GM23338 (cell line): Measurements from ENCODE around the gene DHRS12. TPM values are rescaled to one million over a fixed set of nuclear protein-coding genes. Genes with fewer than 3 reads are reported as not detected.

ENCODE experiments used
- ATAC-seq: fragments of 200-7000 bp; cut with Tn5 transposase; 3 replicates; pipeline ENCODE4 v1.9.1; 2020
- DNase-seq: peaks from one replicate; pipeline ENCODE4 v3.0.0-alpha.2; 2015; ENCODE audit warnings: low spot score
- H2AFZ ChIP-seq: fragments of 200-600 bp; sonication (generic); 2 replicates; pipeline ENCODE4 v1.8.0; 2016; ENCODE audit warnings: antibody characterized with exemption, mild to moderate bottlenecking, moderate library complexity
- H3F3A ChIP-seq: fragments of 200-600 bp; sonication (generic); replicated peaks from 2 replicates; pipeline ENCODE4 v1.8.0; 2017; ENCODE audit warnings: antibody characterized with exemption, mixed run types, low read depth
- H3K27ac ChIP-seq: fragments of 200-600 bp; sonication (generic); 2 replicates; pipeline ENCODE4 v1.6.1; 2016; ENCODE audit warnings: low read depth
- H3K27me3 ChIP-seq: fragments of 200-600 bp; sonication (generic); 2 replicates; pipeline ENCODE4 v1.8.0; 2016; ENCODE audit warnings: mild to moderate bottlenecking, mixed run types, moderate library complexity; ENCODE audit not compliant: insufficient read depth
- H3K36me3 ChIP-seq: fragments of 200-600 bp; sonication (generic); 2 replicates; pipeline ENCODE4 v1.8.0; 2016; ENCODE audit warnings: mild to moderate bottlenecking; ENCODE audit not compliant: insufficient read depth
- H3K4me1 ChIP-seq: fragments of 200-600 bp; sonication (generic); 2 replicates; pipeline ENCODE4 v1.8.0; 2016; ENCODE audit warnings: mild to moderate bottlenecking, moderate library complexity; ENCODE audit not compliant: insufficient read depth
- H3K4me2 ChIP-seq: fragments of 200-600 bp; sonication (generic); 2 replicates; pipeline ENCODE4 v1.7.1; 2017; ENCODE audit warnings: mixed run types
- H3K4me3 ChIP-seq: fragments of 200-600 bp; sonication (generic); 2 replicates; pipeline ENCODE4 v1.6.1; 2016; ENCODE audit warnings: mixed run types
- H3K79me2 ChIP-seq: fragments of 200-600 bp; sonication (generic); replicated peaks from 2 replicates; pipeline ENCODE4 v1.8.0; 2017; ENCODE audit warnings: mild to moderate bottlenecking; ENCODE audit not compliant: insufficient read depth
- H3K9me2 ChIP-seq: fragments of 200-600 bp; sonication (generic); 2 replicates; pipeline ENCODE4 v1.8.0; 2017; ENCODE audit not compliant: insufficient read depth
- H4K20me1 ChIP-seq: fragments of 200-600 bp; sonication (generic); replicated peaks from 2 replicates; pipeline ENCODE4 v1.8.0; 2017; ENCODE audit warnings: mild to moderate bottlenecking; ENCODE audit not compliant: insufficient read depth
- H3K27ac Mint-ChIP-seq: 2 replicates; pipeline ENCODE4 v1.8.0; 2020; ENCODE audit warnings: inconsistent platforms, mild to moderate bottlenecking, moderate library complexity, mixed read lengths
- H3K27me3 Mint-ChIP-seq: 3 replicates; pipeline ENCODE4 v1.8.0; 2022; ENCODE audit warnings: low read depth, mild to moderate bottlenecking, moderate library complexity, mixed read lengths, inconsistent platforms; ENCODE audit not compliant: insufficient read depth, poor library complexity
- H3K36me3 Mint-ChIP-seq: 3 replicates; pipeline ENCODE4 v1.8.0; 2021; ENCODE audit warnings: low read depth, mild to moderate bottlenecking, inconsistent platforms, moderate library complexity, mixed read lengths
- H3K4me1 Mint-ChIP-seq: 3 replicates; pipeline ENCODE4 v1.8.0; 2020; ENCODE audit warnings: mild to moderate bottlenecking, inconsistent platforms, mixed read lengths
- H3K4me3 Mint-ChIP-seq: 3 replicates; pipeline ENCODE4 v1.8.0; 2021; ENCODE audit warnings: moderate library complexity, mild to moderate bottlenecking, inconsistent platforms, mixed read lengths
- H3K9me3 Mint-ChIP-seq: 3 replicates; pipeline ENCODE4 v1.8.0; 2020; ENCODE audit warnings: moderate library complexity, mild to moderate bottlenecking, inconsistent platforms, mixed read lengths
- CREB1 ChIP-seq: fragments of 250-450 bp; sonication (Bioruptor Pico); IDR thresholded peaks from 2 replicates; pipeline ENCODE4 v1.5.0; 2020; ENCODE audit warnings: low read depth, mild to moderate bottlenecking, moderate library complexity
- EZH2 ChIP-seq: fragments of 200-600 bp; sonication (generic); IDR thresholded peaks from one replicate; pipeline ENCODE4 v1.8.0; 2017; ENCODE audit warnings: antibody characterized with exemption, mild to moderate bottlenecking, low read depth; ENCODE audit not compliant: unreplicated experiment
- EZH2phosphoT487 ChIP-seq: fragments of 200-600 bp; sonication (generic); IDR thresholded peaks from one replicate; pipeline ENCODE4 v1.8.1; 2018; ENCODE audit warnings: antibody characterized with exemption; ENCODE audit not compliant: unreplicated experiment
- JUNB ChIP-seq: IDR thresholded peaks from one replicate; pipeline ENCODE4 v1.6.1; 2016; ENCODE audit warnings: antibody characterized with exemption; ENCODE audit not compliant: unreplicated experiment
- NANOG ChIP-seq: IDR thresholded peaks from 2 replicates; pipeline ENCODE4 v1.6.1; 2016; ENCODE audit warnings: antibody characterized with exemption, borderline replicate concordance
- POLR2AphosphoS5 ChIP-seq: IDR thresholded peaks from 2 replicates; pipeline ENCODE4 v1.6.1; 2016; ENCODE audit warnings: antibody characterized with exemption, low read depth
- STAT1 ChIP-seq: IDR thresholded peaks from one replicate; pipeline ENCODE4 v1.6.1; 2016; ENCODE audit warnings: antibody characterized with exemption; ENCODE audit not compliant: unreplicated experiment
- ZNF114 ChIP-seq: fragments of 250-450 bp; sonication (Bioruptor Pico); IDR thresholded peaks from 2 replicates; pipeline ENCODE4 v1.5.0; 2020; ENCODE audit warnings: mild to moderate bottlenecking, moderate library complexity
- ZNF331 ChIP-seq: fragments of 250-450 bp; sonication (Bioruptor Pico); IDR thresholded peaks from 2 replicates; pipeline ENCODE4 v1.5.0; 2020; ENCODE audit warnings: low read depth, mild to moderate bottlenecking, moderate library complexity
- polyA plus RNA-seq: library from polyadenylated mRNA; unstranded; fragments of >200 nt; fragmentation: Nextera tagmentation; extraction: Ambion mirVana; gene quantifications from 2 replicates; pipeline ENCODE4 v1.2.1, GENCODE V29; 2016
- total RNA-seq: library from RNA; depleted of rRNA; stranded (reverse); fragments of >200 nt; shearing (Covaris generic); gene quantifications from 2 replicates; pipeline ENCODE4 v1.2.3, GENCODE V29; 2014
- TF ChIP-seq, protein P1 (sequence below), 2 experiments: fragments of 200-600 bp in 1 of 2; sonication (generic) in 1 of 2; conservative IDR thresholded peaks; 2 replicates each; pipeline versions ENCODE4 v1.5.1 to v1.6.1; 2016 to 2017; ENCODE audit warnings: antibody characterized with exemption in 2 of 2, low read depth in 2 of 2, mild to moderate bottlenecking in 2 of 2, moderate library complexity in 1 of 2
- TF ChIP-seq, protein P2 (sequence below): fragments of 250-450 bp; sonication (Bioruptor Pico); IDR thresholded peaks from 2 replicates; pipeline ENCODE4 v1.5.0; 2020; ENCODE audit warnings: mild to moderate bottlenecking, moderate library complexity
- TF ChIP-seq, protein P3 (sequence below): IDR thresholded peaks from 2 replicates; pipeline ENCODE4 v1.6.1; 2016; ENCODE audit warnings: antibody characterized with exemption
- TF ChIP-seq, protein P4 (sequence below): IDR thresholded peaks from one replicate; pipeline ENCODE4 v1.6.1; 2018; ENCODE audit warnings: antibody characterized with exemption; ENCODE audit not compliant: unreplicated experiment

Gene DHRS12
- total and polyA plus RNA-seq, 2 experiments from 2014 or later, result 4.6 to 12.2 TPM

DNA sequence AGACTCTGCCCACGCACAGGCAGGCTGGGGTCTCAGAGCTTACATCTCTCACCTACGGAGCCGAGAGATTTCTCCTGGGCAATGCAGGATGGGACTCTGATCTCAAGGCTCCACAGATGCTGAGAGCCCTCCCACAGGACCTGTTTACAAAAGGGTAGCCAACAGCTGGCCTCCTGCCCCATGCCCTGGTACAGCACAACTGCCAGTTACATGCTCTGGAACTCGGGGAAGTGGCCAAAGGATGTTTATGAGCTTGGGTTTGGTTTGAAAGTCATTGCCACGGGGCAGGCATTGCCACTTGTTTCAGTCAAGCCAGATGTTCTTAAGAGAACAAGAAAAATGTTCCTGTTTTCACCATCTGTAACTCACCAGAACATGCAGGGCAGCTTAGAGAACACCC is 3.5 kb downstream of the DHRS12 start:
- Histone ChIP-seq H3K79me2 (0 out of 2 replicates have a peak, but pooled peaks cover 4% of the 10 kb centered on the region), H3K4me3 (no peak overlapping the region), H3K27ac (no peak overlapping the region), H3K4me2 (no peak overlapping the region), H3F3A (peaks cover 9% of the 10 kb centered on the region; the same call in 1 of the 2 replicates), H3K36me3 (no peaks in the 10 kb centered on the region), H3K9me2 (no peaks in the 10 kb centered on the region), H3K4me1 (peaks cover 52% of the 10 kb centered on the region), H2AFZ (no peak overlapping the region), H3K27me3 (no peaks in the 10 kb centered on the region), H4K20me1 (no peaks in the 10 kb centered on the region)
- Mint-ChIP-seq H3K4me3 (no peak overlapping the region), H3K36me3 (no peaks in the 10 kb centered on the region; the same call in 2 of the 3 replicates), H3K27me3 (peaks cover 12% of the 10 kb centered on the region), H3K4me1 (peaks cover 70% of the 10 kb centered on the region), H3K27ac (no peak overlapping the region), H3K9me3 (no peaks in the 10 kb centered on the region)
- no peak for TF ChIP-seq CREB1
- TF ChIP-seq EZH2phosphoT487, result no peak
- TF ChIP-seq, protein P1, sequence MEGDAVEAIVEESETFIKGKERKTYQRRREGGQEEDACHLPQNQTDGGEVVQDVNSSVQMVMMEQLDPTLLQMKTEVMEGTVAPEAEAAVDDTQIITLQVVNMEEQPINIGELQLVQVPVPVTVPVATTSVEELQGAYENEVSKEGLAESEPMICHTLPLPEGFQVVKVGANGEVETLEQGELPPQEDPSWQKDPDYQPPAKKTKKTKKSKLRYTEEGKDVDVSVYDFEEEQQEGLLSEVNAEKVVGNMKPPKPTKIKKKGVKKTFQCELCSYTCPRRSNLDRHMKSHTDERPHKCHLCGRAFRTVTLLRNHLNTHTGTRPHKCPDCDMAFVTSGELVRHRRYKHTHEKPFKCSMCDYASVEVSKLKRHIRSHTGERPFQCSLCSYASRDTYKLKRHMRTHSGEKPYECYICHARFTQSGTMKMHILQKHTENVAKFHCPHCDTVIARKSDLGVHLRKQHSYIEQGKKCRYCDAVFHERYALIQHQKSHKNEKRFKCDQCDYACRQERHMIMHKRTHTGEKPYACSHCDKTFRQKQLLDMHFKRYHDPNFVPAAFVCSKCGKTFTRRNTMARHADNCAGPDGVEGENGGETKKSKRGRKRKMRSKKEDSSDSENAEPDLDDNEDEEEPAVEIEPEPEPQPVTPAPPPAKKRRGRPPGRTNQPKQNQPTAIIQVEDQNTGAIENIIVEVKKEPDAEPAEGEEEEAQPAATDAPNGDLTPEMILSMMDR (conservative IDR thresholded peaks at IDR 0.05; ENCODE audit: low read depth in 2 of 2), result no peak
- TF ChIP-seq ZNF114 (CRISPR knock-in tag), result no peak
- no peak for TF ChIP-seq POLR2AphosphoS5
- TF ChIP-seq STAT1, result no peak
- TF ChIP-seq, protein P2, sequence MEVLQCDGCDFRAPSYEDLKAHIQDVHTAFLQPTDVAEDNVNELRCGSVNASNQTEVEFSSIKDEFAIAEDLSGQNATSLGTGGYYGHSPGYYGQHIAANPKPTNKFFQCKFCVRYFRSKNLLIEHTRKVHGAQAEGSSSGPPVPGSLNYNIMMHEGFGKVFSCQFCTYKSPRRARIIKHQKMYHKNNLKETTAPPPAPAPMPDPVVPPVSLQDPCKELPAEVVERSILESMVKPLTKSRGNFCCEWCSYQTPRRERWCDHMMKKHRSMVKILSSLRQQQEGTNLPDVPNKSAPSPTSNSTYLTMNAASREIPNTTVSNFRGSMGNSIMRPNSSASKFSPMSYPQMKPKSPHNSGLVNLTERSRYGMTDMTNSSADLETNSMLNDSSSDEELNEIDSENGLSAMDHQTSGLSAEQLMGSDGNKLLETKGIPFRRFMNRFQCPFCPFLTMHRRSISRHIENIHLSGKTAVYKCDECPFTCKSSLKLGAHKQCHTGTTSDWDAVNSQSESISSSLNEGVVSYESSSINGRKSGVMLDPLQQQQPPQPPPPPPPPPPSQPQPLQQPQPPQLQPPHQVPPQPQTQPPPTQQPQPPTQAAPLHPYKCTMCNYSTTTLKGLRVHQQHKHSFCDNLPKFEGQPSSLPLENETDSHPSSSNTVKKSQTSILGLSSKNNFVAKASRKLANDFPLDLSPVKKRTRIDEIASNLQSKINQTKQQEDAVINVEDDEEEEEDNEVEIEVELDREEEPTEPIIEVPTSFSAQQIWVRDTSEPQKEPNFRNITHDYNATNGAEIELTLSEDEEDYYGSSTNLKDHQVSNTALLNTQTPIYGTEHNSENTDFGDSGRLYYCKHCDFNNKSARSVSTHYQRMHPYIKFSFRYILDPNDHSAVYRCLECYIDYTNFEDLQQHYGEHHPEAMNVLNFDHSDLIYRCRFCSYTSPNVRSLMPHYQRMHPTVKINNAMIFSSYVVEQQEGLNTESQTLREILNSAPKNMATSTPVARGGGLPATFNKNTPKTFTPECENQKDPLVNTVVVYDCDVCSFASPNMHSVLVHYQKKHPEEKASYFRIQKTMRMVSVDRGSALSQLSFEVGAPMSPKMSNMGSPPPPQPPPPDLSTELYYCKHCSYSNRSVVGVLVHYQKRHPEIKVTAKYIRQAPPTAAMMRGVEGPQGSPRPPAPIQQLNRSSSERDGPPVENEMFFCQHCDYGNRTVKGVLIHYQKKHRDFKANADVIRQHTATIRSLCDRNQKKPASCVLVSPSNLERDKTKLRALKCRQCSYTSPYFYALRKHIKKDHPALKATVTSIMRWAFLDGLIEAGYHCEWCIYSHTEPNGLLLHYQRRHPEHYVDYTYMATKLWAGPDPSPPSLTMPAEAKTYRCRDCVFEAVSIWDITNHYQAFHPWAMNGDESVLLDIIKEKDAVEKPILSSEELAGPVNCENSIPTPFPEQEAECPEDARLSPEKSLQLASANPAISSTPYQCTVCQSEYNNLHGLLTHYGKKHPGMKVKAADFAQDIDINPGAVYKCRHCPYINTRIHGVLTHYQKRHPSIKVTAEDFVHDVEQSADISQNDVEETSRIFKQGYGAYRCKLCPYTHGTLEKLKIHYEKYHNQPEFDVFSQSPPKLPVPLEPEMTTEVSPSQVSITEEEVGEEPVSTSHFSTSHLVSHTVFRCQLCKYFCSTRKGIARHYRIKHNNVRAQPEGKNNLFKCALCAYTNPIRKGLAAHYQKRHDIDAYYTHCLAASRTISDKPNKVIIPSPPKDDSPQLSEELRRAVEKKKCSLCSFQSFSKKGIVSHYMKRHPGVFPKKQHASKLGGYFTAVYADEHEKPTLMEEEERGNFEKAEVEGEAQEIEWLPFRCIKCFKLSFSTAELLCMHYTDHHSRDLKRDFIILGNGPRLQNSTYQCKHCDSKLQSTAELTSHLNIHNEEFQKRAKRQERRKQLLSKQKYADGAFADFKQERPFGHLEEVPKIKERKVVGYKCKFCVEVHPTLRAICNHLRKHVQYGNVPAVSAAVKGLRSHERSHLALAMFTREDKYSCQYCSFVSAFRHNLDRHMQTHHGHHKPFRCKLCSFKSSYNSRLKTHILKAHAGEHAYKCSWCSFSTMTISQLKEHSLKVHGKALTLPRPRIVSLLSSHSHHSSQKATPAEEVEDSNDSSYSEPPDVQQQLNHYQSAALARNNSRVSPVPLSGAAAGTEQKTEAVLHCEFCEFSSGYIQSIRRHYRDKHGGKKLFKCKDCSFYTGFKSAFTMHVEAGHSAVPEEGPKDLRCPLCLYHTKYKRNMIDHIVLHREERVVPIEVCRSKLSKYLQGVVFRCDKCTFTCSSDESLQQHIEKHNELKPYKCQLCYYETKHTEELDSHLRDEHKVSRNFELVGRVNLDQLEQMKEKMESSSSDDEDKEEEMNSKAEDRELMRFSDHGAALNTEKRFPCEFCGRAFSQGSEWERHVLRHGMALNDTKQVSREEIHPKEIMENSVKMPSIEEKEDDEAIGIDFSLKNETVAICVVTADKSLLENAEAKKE (CRISPR knock-in tag), result no peak
- no peak for TF ChIP-seq NANOG
- no peak for TF ChIP-seq EZH2
- TF ChIP-seq, protein P3, sequence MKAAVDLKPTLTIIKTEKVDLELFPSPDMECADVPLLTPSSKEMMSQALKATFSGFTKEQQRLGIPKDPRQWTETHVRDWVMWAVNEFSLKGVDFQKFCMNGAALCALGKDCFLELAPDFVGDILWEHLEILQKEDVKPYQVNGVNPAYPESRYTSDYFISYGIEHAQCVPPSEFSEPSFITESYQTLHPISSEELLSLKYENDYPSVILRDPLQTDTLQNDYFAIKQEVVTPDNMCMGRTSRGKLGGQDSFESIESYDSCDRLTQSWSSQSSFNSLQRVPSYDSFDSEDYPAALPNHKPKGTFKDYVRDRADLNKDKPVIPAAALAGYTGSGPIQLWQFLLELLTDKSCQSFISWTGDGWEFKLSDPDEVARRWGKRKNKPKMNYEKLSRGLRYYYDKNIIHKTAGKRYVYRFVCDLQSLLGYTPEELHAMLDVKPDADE, result no peak
- TF ChIP-seq, protein P4, sequence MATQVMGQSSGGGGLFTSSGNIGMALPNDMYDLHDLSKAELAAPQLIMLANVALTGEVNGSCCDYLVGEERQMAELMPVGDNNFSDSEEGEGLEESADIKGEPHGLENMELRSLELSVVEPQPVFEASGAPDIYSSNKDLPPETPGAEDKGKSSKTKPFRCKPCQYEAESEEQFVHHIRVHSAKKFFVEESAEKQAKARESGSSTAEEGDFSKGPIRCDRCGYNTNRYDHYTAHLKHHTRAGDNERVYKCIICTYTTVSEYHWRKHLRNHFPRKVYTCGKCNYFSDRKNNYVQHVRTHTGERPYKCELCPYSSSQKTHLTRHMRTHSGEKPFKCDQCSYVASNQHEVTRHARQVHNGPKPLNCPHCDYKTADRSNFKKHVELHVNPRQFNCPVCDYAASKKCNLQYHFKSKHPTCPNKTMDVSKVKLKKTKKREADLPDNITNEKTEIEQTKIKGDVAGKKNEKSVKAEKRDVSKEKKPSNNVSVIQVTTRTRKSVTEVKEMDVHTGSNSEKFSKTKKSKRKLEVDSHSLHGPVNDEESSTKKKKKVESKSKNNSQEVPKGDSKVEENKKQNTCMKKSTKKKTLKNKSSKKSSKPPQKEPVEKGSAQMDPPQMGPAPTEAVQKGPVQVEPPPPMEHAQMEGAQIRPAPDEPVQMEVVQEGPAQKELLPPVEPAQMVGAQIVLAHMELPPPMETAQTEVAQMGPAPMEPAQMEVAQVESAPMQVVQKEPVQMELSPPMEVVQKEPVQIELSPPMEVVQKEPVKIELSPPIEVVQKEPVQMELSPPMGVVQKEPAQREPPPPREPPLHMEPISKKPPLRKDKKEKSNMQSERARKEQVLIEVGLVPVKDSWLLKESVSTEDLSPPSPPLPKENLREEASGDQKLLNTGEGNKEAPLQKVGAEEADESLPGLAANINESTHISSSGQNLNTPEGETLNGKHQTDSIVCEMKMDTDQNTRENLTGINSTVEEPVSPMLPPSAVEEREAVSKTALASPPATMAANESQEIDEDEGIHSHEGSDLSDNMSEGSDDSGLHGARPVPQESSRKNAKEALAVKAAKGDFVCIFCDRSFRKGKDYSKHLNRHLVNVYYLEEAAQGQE, result no peak
- no peak for TF ChIP-seq ZNF331
- TF ChIP-seq JUNB, result no peak
- ATAC-seq (no peak), DNase-seq (no peak)
